ENCODE results near the gene RNU1-1. TPM values are rescaled to one million over a fixed set of nuclear protein-coding genes. Genes with fewer than 3 reads are reported as not detected.
A peak's percentile ranks its signal among the peaks of the same experiment; 100 is the strongest.
"Not testable (repeated sequence)": the region's sequence is repeated elsewhere in the genome, so short reads cannot be mapped to it uniquely, and the experiment has no call there.

RNU1-1 gene
- total RNA-seq, 1 experiment from 2014 or later = 1,606 TPM

DNA sequence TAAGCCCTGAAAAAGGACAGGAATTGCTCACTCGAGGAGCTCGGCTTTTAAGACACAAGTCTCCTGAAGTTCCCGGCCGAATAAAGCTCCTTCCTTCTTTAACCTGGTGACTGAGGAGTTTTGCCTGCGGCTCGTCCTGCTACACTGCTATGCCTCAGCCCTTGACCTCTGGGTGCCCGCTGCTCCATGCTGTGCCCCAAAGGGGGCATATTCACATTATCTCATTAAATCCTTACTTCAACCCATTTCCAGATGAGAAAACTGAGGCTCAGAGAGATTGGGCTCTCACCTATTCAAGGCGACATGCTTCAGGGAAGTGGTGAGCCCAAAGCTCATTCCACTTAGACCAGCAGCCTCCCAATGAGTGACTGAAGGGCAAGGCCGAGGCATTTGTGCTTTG lies 20.4 kb downstream of the RNU1-1 start:
- intact Hi-C loops (cut with micrococcal nuclease); H3K27me3 Mint-ChIP-seq (ENCODE audit: insufficient read depth, unreplicated experiment); H3K4me3 Mint-ChIP-seq (ENCODE audit: unreplicated experiment); H3K27ac Mint-ChIP-seq (ENCODE audit: low read depth, unreplicated experiment); H3K9me3 Mint-ChIP-seq (ENCODE audit: unreplicated experiment); H3K36me3 Mint-ChIP-seq (ENCODE audit: insufficient read depth, unreplicated experiment); DNase-seq (ENCODE audit: unreplicated experiment); BruUV-seq (replicated peaks); CTCF ChIA-PET: not testable (repeated sequence)
- POLR2A ChIA-PET = interaction anchor here (0.7 to 1.2 kb wide), 2 partner anchors 23 to 251 kb away, joined by 3 read pairs; no protein-coding TSS in a partner anchor
- peaks cover 11% of the 10 kb centered on the region for H3K4me1 Mint-ChIP-seq (ENCODE audit: insufficient read depth, unreplicated experiment)

- H3K9me3 Mint-ChIP-seq (ENCODE audit: unreplicated experiment); H3K27me3 Mint-ChIP-seq (ENCODE audit: insufficient read depth, unreplicated experiment); BruUV-seq (replicated peaks); CTCF ChIA-PET; intact Hi-C loops (cut with micrococcal nuclease): not testable (repeated sequence)
- peak overlapping the region; percentile 19 for H3K4me3 Mint-ChIP-seq (ENCODE audit: unreplicated experiment)
- H3K36me3 Mint-ChIP-seq (ENCODE audit: insufficient read depth, unreplicated experiment) = peaks cover 13% of the 10 kb centered on the region
- H3K4me1 Mint-ChIP-seq (ENCODE audit: insufficient read depth, unreplicated experiment) = peaks cover 11% of the 10 kb centered on the region
- H3K27ac Mint-ChIP-seq (ENCODE audit: low read depth, unreplicated experiment) = peak overlapping the region; percentile 42
- peak; percentile 27 for DNase-seq (ENCODE audit: unreplicated experiment)
- POLR2A ChIA-PET = interaction anchor here (1.2 kb wide), 1 partner anchor 23 kb away, joined by 3 read pairs; no protein-coding TSS in a partner anchor
Measured at GRCh38 chr1:16492937-16493336, 21.1 kb downstream of the RNU1-1 start.

DNA sequence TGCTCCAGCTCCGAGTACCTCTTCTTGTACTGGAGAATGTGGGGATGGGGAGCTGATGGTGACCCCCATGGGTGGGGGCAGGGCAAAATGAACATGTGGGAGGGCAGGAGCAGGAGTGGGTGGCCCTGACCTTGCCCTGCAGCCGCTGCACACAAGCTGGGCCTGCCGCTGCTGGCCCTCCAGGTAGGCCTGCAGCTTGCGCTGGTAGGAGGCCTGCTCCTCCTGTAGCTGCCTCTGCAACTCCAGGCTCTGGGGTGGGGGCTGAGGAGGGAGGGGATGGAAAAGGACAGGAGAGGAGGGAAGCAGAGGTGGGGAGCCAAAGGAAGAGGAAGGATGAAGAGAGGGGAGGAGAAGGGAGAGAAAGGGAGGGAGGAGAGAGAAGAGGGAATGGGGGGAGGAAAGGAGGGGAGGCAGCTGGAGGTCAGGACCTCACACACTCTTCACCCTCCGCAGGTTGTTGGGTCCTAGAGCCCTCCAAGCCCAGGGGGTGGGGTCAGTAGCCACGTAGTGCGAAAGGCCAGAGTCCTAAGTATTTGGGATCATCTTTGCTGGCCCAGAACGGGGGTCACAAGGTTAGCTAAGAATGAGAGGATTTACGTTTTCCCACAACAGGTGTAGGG lies 22.9 kb downstream of the RNU1-1 start:
- no peak for DNase-seq (ENCODE audit: unreplicated experiment)
- H3K36me3 Mint-ChIP-seq (ENCODE audit: insufficient read depth, unreplicated experiment) = peaks cover 13% of the 10 kb centered on the region
- H3K4me3 Mint-ChIP-seq (ENCODE audit: unreplicated experiment) = no peak overlapping the region
- BruUV-seq (replicated peaks) = no TSS peak
- H3K4me1 Mint-ChIP-seq (ENCODE audit: insufficient read depth, unreplicated experiment) = peaks cover 5% of the 10 kb centered on the region
- no peaks in the 10 kb centered on the region for H3K9me3 Mint-ChIP-seq (ENCODE audit: unreplicated experiment)
- TF ChIP-seq, protein P1, sequence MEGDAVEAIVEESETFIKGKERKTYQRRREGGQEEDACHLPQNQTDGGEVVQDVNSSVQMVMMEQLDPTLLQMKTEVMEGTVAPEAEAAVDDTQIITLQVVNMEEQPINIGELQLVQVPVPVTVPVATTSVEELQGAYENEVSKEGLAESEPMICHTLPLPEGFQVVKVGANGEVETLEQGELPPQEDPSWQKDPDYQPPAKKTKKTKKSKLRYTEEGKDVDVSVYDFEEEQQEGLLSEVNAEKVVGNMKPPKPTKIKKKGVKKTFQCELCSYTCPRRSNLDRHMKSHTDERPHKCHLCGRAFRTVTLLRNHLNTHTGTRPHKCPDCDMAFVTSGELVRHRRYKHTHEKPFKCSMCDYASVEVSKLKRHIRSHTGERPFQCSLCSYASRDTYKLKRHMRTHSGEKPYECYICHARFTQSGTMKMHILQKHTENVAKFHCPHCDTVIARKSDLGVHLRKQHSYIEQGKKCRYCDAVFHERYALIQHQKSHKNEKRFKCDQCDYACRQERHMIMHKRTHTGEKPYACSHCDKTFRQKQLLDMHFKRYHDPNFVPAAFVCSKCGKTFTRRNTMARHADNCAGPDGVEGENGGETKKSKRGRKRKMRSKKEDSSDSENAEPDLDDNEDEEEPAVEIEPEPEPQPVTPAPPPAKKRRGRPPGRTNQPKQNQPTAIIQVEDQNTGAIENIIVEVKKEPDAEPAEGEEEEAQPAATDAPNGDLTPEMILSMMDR (IDR thresholded peaks at IDR 0.05; ENCODE audit: unreplicated experiment) = no peak
- intact Hi-C loops (cut with micrococcal nuclease) = no loop called here
- POLR2A ChIA-PET = no interaction called here
- CTCF ChIA-PET = no interaction called here
- H3K27ac Mint-ChIP-seq (ENCODE audit: low read depth, unreplicated experiment) = no peak overlapping the region
- no peaks in the 10 kb centered on the region for H3K27me3 Mint-ChIP-seq (ENCODE audit: insufficient read depth, unreplicated experiment)

DNA sequence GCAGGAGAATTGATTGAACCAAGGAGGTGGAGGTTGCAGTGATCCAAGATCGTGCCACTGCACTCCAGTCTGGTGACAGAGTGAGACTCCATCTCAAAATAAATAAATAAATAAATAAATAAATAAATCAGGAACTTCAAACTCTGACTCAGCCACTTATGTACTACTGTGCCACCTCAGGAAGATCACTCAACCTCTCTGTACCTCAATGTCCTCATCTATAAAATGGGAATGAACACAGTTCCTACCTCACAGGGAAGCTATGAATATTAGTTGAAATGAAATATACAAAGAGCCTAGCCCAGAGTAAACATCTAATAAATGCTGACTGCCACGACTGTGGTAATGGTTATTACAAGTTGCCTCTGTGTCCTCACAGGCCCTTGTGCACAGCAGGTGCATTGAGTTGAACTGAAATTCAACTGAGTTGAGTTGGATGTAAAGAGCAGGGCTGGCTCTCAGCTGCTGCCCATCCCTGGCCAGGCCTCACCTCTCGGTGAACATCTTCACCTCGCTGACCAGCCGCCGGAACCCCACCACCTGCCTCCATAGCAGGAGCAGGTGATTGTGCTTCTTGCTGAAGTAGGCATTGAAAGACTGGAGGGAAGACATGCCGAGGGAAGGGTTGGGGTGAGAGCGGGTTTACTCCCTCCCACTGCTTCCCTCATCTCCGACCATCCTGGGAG lies 24.7 kb downstream of the RNU1-1 start:
- BruUV-seq (replicated peaks); H3K27ac Mint-ChIP-seq (ENCODE audit: low read depth, unreplicated experiment); POLR2A ChIA-PET; intact Hi-C loops (cut with micrococcal nuclease); H3K4me3 Mint-ChIP-seq (ENCODE audit: unreplicated experiment); H3K9me3 Mint-ChIP-seq (ENCODE audit: unreplicated experiment); H3K27me3 Mint-ChIP-seq (ENCODE audit: insufficient read depth, unreplicated experiment); DNase-seq (ENCODE audit: unreplicated experiment); H3K4me1 Mint-ChIP-seq (ENCODE audit: insufficient read depth, unreplicated experiment); CTCF ChIA-PET: not testable (repeated sequence)
- H3K36me3 Mint-ChIP-seq (ENCODE audit: insufficient read depth, unreplicated experiment) = peaks cover 13% of the 10 kb centered on the region

DNA sequence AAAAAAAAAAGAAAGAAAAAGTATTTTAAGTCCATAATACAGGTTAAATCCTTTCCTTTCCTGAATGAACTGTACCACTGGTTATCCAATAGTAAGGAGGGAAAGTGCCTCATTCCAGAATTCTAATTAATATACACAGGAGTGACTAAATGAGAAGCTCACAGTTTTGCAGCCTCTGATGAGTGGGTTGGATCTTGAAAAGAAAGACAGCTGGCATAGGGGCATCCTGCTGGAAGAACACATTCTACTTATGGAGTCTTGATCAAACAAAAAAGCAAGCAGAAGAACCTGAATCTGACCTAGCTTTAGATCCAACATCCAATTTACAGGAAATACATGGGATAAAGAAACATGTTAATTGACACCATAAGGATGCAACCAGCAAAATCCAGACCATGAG lies 27.1 kb downstream of the RNU1-1 start:
- H3K36me3 Mint-ChIP-seq (ENCODE audit: insufficient read depth, unreplicated experiment) = peaks cover 18% of the 10 kb centered on the region
- H3K27me3 Mint-ChIP-seq (ENCODE audit: insufficient read depth, unreplicated experiment); H3K4me1 Mint-ChIP-seq (ENCODE audit: insufficient read depth, unreplicated experiment); intact Hi-C loops (cut with micrococcal nuclease); CTCF ChIA-PET; H3K9me3 Mint-ChIP-seq (ENCODE audit: unreplicated experiment); BruUV-seq (replicated peaks); H3K4me3 Mint-ChIP-seq (ENCODE audit: unreplicated experiment); H3K27ac Mint-ChIP-seq (ENCODE audit: low read depth, unreplicated experiment); POLR2A ChIA-PET; DNase-seq (ENCODE audit: unreplicated experiment): not testable (repeated sequence)

DNA sequence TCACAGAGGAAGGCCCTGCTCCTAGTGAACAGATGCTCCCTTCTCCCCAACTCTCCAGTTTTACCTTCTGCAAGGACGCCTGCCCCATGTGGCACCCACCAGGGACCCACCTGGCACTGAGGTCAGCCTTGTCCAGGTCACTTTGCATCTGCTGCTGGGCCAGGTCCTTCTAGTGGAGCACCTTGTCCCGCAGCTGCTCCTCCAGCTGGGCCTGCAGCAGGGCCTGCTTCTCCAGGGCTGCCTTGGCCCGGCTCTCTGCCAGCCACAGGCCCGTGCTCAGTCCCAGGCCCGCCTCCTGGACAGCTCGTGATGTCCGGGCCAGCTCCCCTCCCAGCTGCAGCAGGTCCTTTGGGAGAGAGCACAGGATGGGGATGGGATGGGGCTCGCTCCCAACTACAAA lies 27.8 kb downstream of the RNU1-1 start:
- H3K27ac Mint-ChIP-seq (ENCODE audit: low read depth, unreplicated experiment); POLR2A ChIA-PET; H3K4me3 Mint-ChIP-seq (ENCODE audit: unreplicated experiment); BruUV-seq (replicated peaks); DNase-seq (ENCODE audit: unreplicated experiment); H3K4me1 Mint-ChIP-seq (ENCODE audit: insufficient read depth, unreplicated experiment); H3K9me3 Mint-ChIP-seq (ENCODE audit: unreplicated experiment); intact Hi-C loops (cut with micrococcal nuclease); H3K27me3 Mint-ChIP-seq (ENCODE audit: insufficient read depth, unreplicated experiment): not testable (repeated sequence)
- CTCF ChIA-PET = interaction anchor here (0.6 kb wide), 1 partner anchor 989 kb away, joined by 3 read pairs; no protein-coding TSS in a partner anchor
- H3K36me3 Mint-ChIP-seq (ENCODE audit: insufficient read depth, unreplicated experiment) = peaks cover 22% of the 10 kb centered on the region
